ENCODE measurements around the gene CSMD2.
"Not testable (repeated sequence)": the region's sequence is repeated elsewhere in the genome, so short reads cannot be mapped to it uniquely, and the experiment has no call there.

Gene CSMD2

DNA sequence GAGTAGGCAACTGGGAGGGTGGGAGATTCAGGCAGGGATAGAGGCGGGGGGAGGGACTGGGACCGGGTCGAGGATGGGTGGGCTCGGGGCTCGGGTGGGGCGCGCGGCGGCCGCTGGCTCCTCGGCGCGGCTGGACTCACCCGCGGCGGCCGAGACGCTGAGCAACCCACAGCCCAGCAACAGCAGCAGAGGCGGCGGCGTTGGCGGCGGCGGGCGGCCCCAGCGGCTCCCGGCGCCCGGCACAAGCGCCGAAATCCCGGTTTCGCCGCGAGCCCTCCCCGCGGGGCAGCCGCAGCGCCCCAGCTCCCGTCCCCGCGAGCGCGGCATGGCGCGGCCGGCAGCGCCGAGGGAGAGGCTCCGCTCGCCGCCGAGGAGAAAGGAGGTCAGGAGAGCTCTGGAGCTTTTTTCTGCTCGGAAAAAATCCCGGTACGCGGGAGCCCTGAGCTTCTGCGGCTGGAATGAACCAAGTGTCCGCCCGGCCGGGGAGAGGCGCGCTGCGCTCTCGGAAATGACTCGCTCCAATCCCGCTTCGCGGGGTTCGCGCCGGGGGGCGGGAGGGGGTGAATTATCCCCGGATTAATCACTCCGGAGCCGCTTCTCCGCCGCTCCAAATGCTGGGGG lies at the start of gene CSMD2:
Gene CSMD2 (minus strand): TSS at position 460 of the 621 bp plus-strand sequence. CDS start 133 bp downstream, at position 327.
- DNase-seq = no peak

DNA sequence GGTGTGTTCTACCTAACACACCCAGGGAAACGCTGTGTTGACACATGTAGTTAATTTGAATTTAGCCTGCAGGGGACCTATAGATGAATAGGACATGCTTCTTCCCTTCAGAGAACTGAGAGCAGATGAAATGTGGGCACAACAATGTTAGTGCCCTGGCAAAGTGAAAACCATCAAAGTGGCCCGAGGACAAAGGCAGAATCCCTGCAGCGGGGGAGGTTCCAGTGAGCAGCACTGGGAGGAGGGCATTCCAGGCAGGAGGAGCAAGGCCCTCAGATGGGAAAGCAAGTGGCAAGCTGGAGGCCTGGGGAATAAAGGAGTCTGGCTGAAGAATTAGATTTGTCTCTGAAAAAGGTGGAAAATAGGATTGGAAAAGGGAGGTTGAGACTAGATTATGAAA lies 48.9 kb upstream of the CSMD2 start:
- no peak for DNase-seq

- DNase-seq = no peak
These were observed 47.6 kb upstream of the CSMD2 start for GRCh38 chr1:34212673-34213072.

DNA sequence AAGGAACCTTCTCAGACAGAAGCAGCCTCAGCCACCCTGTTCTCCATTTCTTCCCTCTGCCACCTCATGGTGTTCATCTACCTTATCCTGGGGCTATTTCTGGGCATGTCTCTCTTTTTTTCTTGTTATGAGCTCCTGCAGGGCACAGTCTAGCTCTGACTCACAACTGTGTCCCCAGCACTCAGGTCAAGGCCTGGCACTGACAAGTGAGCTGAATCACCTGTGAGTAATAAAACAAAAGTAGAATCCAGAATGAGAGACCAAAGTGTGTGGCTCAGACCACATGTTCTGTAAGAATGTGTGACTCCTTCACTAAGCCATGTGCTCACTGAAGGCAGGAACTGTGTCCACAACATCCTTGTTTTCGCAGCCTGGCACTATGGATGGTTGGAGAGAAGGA lies 34.9 kb upstream of the CSMD2 start:
- DNase-seq = no peak

GRCh38 chr1:34192621-34193020 lies 27.6 kb upstream of the CSMD2 start:
- no peak for DNase-seq

- DNase-seq = no peak
These were observed 25.7 kb upstream of the CSMD2 start for GRCh38 chr1:34190692-34191091.

- DNase-seq = no peak
These were observed 24.0 kb upstream of the CSMD2 start for GRCh38 chr1:34188985-34189384.

- DNase-seq = no peak
These were observed 23.4 kb upstream of the CSMD2 start for GRCh38 chr1:34188418-34188817.

DNA sequence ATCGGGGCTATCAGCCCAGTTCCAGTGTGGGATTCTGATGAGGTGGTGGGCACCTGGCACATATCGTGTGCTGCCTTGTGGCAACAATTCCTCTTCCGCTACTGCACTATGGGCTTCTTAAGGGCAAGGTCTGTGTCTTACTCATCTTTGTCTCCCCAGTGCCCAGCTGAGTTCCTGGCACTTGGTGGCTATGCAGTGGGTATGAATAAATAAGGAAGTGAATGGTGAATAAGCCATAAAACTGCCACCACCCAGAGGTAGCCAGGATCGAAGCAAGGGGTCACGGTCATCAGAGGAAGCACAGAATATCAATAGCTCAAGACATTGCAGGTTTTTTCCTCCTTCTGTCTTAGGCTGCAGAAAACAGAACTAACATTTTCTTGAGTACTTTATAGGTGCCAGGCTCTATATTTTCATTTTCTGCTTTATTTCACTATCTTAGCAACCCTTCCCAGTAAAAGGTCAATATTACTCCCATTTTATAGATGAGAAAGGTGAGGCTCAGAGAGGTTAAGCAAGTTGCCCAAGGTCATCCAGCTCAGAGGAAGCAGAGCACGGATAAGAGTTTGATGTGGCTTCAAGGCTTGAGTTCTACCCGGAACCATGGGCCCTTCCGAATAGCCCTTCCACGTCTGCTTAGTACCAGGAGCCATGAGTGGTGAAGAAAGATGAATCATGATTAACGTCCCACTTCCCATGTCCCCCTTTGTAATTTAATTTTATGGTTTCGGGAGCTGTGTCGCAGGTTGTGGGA lies 21.9 kb upstream of the CSMD2 start:
- no peak for DNase-seq

DNA sequence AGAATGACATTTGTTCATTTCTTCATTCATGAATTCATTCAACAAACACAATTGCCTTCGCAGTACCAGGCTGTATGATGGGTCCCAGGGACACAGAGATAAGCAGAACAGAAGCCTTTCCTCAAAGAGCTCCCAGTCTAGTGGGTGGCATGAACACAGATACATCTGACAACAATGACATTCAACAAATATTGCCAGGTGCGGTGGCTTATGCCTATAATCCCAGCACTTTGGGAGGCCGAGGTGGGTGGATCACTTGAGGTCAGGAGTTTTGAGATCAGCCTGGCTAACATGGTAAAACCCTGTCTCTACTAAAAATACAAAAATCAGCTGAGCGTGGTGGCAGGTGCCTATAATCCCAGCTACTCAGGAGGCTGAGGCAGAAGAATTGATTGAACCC lies 18.4 kb upstream of the CSMD2 start:
- DNase-seq = not testable (repeated sequence)

GRCh38 chr1:34178072-34178471 lies 13.0 kb upstream of the CSMD2 start:
- no peak for DNase-seq

GRCh38 chr1:34176830-34177603 lies 12.0 kb upstream of the CSMD2 start, which contains the start of gene C1orf94:
C1orf94 (plus strand) TSS chr1:34176907; CDS start chr1:34177790, 883 bp downstream.
- DNase-seq = no peak

GRCh38 chr1:34175744-34176143 lies 10.7 kb upstream of the CSMD2 start:
- no peak for DNase-seq

DNA sequence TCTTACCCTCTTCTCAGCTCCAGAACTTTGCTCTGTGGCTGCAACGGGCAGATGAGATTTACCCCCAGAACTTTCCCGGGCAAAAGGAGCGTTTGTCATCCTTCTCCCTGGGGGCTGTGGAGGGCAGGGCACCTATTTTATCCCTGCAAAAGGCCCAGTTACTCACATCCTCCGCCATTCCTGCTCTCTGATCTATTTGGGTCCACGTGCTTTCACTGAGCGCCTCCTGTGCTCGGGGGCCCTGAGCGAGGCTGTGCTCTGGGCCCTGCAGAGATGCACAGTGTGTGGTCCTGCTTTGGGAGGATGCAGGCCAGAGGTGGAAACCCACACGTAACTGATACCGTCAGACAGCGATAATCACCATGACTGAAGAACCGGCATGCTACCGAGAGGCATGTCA lies 2.4 kb upstream of the CSMD2 start:
- no peak for DNase-seq

DNA sequence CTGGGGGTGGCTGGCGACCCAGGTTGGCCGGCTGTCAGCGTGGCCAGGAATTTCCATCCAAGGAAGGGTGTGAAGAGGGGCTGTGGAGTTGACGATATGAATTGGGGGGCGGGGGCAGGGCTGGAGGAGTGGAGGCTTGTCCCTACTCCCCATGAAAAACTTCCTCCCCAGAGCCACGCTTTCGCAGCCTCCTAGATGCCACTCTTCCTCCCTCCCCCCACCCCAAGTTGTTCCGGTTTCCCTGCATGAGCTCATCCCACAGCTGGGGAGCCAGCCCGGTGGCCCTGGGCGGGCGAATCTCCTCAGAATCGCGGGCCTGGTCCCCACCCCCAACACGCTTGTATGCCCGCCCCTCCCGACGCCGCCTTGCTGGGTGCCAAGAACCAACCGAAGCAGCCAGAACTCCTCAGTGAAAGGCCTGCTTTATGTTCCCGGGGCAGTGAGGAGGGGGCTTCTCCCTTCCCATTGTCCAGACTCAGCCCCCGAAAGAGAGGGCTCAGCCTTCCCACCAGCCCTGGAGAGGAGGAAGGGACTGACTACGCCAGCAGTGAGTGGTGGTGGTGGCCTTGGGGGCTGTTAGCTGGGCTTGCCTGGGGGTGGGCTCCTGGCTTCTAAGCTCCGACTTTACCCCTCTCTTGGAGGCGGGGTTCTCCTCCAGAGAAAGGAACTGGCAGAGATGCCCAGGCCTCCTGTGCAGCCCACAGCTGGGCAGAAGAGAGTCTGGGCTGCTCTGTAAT lies 1.8 kb upstream of the CSMD2 start:
- no peak for DNase-seq

DNA sequence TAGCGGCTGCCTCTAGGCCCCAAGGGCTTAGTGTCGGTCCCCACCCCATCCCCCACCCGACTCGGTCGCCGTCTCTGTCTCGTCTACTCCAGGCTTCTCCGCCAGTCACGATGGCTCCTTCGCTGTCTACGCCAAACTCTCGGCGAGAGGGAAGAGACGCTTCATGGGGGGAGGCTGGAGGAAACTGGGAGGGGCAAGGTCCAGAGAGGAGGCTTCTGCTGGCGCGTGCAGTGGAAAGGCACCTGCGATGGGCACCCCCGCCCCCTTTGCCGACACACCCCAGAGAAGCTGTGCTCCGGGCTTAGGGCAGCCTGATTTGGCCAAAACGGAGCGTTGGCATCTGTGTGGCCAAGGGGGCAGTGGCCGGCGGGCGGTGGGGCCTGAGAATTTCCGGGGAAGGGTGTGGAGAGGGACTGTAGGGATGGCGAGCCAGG lies 1.2 kb upstream of the CSMD2 start:
- no peak for DNase-seq

GRCh38 chr1:34165422-34165921 lies 442 bp upstream of the CSMD2 start:
- no peak for DNase-seq

GRCh38 chr1:34163792-34164731 lies 968 bp downstream of the CSMD2 start:
- no peak for DNase-seq

GRCh38 chr1:34162852-34163766 lies 1.9 kb downstream of the CSMD2 start:
- DNase-seq = no peak

DNA sequence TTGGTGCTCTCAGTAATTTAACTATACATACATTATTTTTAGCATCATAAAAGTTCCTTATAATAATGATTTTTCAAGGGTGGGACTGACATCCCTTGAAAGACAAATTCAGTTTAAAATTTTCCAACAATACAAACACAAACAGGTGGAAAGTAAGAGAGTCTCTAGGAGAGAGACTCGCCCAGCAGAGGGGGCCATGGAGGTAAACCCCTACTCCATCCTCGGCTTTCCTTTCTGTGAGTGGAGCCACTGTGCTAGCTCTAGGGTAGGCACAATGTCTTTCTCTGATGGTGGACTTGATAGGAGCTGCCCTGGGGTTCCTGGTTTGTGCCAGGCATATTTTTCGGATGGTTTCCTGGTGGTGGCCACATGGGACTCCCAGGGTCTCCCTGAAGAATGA lies 8.3 kb downstream of the CSMD2 start:
- DNase-seq = no peak

- DNase-seq = no peak
These were observed 9.2 kb downstream of the CSMD2 start for GRCh38 chr1:34155860-34156259.

All from activated CD8-positive, alpha-beta memory T cell treated with anti-CD3 and anti-CD28 coated beads for 24 hours (primary cell).